ENCODE measurements around the gene PRR33.

PRR33 gene

GRCh38 chr11:1839924-1840779 is 51.5 kb downstream of the PRR33 start:
- no peak for DNase-seq (ENCODE audit: low read depth)
- H3K4me3 ChIP-seq (ENCODE audit: control insufficient read depth, low read depth, low read length) = no peak overlapping the region
- TF ChIP-seq CTCF (IDR thresholded peaks at IDR 0.05; ENCODE audit: control insufficient read depth, insufficient read depth, low read depth, low read length, missing control alignments) = no peak

- TF ChIP-seq CTCF (IDR thresholded peaks at IDR 0.05; ENCODE audit: control insufficient read depth, insufficient read depth, low read depth, low read length, missing control alignments) = no peak
- H3K4me3 ChIP-seq (ENCODE audit: control insufficient read depth, low read depth, low read length) = no peak overlapping the region
- DNase-seq (ENCODE audit: low read depth) = no peak
Measured at GRCh38 chr11:1839204-1839923, 52.3 kb downstream of the PRR33 start.

- no peak within 1 kb of the TSS for H3K4me3 ChIP-seq (ENCODE audit: control insufficient read depth, low read depth, low read length)
- no peak for TF ChIP-seq CTCF (IDR thresholded peaks at IDR 0.05; ENCODE audit: control insufficient read depth, insufficient read depth, low read depth, low read length, missing control alignments)
- DNase-seq (ENCODE audit: low read depth) = no peak
Measured at GRCh38 chr11:1838426-1839144, 53.1 kb downstream of the PRR33 start, which contains the start of gene TNNI2. Gene TNNI2, plus strand, starts transcription at chr11:1838981. Its CDS starts 716 bp downstream, at chr11:1839697.
